Ramos (cell line): ENCODE data around the gene TBX22.
"Not testable (repeated sequence)": the region's sequence is repeated elsewhere in the genome, so short reads cannot be mapped to it uniquely, and the experiment has no call there.

Experiments
- in situ Hi-C: fragments of 300-500 bp; cut with MboI; formaldehyde crosslinking; loops from one replicate; pipeline ENCODE4 v1.14.3; 2022; ENCODE audit warnings: low sequenced_read_pairs; ENCODE audit not compliant: unreplicated experiment

TBX22 gene, protein sequence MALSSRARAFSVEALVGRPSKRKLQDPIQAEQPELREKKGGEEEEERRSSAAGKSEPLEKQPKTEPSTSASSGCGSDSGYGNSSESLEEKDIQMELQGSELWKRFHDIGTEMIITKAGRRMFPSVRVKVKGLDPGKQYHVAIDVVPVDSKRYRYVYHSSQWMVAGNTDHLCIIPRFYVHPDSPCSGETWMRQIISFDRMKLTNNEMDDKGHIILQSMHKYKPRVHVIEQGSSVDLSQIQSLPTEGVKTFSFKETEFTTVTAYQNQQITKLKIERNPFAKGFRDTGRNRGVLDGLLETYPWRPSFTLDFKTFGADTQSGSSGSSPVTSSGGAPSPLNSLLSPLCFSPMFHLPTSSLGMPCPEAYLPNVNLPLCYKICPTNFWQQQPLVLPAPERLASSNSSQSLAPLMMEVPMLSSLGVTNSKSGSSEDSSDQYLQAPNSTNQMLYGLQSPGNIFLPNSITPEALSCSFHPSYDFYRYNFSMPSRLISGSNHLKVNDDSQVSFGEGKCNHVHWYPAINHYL

GRCh38 chrX:80014141-80014940, at the start of gene TBX22:
Gene TBX22 (plus strand): TSS chrX:80014753. CDS start chrX:80022270, 7,517 bp downstream.
- in situ Hi-C loops, result no loop called here

- in situ Hi-C loops, result no loop called here
Measured at GRCh38 chrX:79975605-79976004, 38.9 kb upstream of the TBX22 start.

DNA sequence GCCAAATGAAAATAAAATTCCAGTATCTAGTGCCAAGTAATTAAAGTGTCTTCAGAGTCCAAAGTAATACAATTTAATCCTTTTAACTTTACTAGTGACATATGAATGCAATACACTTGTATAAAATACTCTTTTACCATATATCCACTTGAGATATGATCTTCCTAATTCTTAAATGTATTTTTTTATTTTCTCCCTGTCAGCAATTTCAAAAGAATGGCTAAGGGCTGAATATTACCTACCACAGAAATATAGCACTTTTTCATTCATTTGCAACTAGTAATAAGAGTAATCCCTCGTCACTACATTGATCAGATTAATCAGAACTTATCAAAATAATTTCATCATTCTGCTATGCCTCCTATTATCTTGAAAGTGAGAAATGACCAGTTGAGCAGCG, 10.1 kb upstream of the TBX22 start:
- in situ Hi-C loops, result no loop called here

- in situ Hi-C loops, result no loop called here
Measured at GRCh38 chrX:80011522-80011921, 3.0 kb upstream of the TBX22 start.

DNA sequence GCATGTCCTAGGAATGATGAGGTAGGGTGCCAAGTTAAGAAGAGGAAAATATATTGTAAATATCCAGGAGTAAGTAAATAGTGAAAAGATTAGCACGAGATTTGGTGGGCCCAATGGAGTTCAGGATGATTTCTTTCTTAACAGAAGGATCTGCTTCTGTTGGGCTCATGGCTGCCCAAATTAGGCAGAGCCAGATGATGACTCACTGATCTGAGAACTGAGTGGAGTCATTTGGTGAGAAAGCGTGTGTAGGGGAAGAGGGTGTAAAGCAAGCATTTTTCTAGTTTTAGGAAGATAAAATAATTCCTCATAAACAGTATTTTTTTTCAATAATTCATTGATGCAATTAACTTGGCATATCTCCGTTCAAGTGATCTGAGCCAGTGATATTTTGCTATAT, 1.6 kb downstream of the TBX22 start:
- in situ Hi-C loops, result no loop called here

- in situ Hi-C loops, result no loop called here
Measured at GRCh38 chrX:80021621-80022020, 7.1 kb downstream of the TBX22 start.

DNA sequence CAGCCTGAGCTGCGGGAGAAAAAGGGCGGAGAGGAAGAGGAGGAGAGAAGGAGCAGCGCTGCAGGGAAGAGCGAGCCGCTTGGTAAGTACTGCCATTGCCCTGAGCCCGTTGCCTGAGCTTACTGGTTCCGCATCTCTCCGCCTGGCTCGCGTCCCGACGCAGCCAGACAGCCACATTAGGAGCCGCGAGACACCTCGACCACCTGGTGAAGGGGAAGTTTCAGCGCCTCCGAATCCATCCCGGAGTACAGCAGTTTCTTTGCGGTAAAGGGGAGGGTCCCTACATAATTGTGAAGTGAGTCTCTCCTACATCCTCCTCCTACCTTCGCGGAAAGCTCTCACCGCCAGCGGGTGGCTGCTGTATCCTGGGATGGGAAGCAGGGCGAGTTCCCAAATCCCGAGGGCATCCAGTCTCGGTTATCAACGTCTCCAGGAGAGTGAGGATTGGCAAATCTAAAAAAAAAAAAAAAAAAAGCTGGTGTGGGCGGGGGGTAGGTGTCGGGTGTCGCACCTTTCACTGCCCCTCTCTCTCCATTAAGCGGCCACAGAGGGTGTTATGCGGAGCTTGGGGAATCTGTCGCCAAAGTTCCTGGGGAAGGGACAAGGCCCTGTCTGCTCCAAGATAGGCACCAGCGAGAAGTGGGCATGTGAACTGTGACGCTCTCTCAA, 7.9 kb downstream of the TBX22 start:
- in situ Hi-C loops, result no loop called here

DNA sequence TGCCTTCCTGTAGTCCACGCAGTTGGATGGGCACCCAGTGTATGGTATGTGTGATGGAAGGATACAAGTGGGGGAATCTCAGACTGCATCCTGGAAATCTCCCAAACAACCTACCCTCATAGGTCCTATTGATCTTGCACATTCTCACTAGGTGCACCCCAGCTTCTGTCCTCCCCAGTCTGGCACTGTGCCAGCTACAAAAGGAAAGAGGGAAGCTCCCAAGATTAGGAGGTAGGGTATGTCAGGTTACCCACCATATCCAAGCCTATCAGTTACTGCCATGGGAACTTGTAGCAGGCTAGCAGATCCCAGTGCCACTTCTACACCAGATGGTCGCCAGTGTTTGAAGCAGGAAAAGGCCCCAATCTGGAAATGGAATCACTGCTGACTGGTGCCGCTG, 11.6 kb downstream of the TBX22 start:
- in situ Hi-C loops, result no loop called here

DNA sequence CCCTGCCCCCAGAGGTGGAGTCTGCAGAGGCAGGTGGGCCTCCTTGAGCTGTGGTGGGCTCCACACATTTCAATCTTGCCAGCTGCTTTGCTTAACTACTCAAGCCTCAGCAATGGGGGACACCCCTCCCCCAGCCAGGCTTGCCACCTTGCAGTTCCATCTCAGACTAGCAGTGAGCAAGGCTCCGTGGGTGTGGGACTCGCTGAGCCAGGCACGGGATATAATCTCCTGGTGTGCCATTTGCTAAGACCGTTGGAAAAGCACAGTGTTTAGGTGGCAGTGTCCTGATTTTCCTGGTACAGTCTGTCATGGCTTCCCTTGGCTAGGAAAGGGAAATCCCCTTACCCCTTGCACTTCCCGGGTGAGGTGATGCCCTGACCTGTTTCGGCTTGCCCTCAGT, 51.6 kb downstream of the TBX22 start:
- in situ Hi-C loops, result not testable (repeated sequence)

DNA sequence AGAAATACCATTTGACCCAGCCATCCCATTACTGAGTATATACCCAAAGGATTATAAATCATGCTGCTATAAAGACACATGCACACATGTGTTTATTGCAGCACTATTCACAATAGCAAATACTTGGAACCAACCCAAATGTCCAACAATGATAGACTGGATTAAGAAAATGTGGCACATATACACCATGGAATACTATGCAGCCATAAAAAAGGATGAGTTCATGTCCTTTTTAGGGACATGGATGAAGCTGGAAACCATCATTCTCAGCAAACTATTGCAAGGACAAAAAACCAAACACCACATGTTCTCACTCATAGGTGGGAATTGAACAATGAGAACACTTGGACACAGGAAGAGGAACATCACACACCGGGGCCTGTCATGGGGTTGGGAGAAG, 61.1 kb downstream of the TBX22 start:
- in situ Hi-C loops, result not testable (repeated sequence)
